Head of caudate nucleus (tissue), 42 donors: Measurements from ENCODE around the gene ZNF263.
A peak's percentile ranks its signal among the peaks of the same experiment; 100 is the strongest.

Source experiments
- DNase-seq, 42 donors: peaks; one replicate each; pipeline versions ENCODE4 v3.0.0 to v3.0.0-alpha.2; 2020 to 2021; ENCODE audit warnings: mixed read lengths in 7 of 42
- intact Hi-C: fragments of 100-400 bp; cut with DNase I; formaldehyde crosslinking; loops from one replicate; pipeline ENCODE4 v1.15.0; 2022

The ZNF263 gene

DNA sequence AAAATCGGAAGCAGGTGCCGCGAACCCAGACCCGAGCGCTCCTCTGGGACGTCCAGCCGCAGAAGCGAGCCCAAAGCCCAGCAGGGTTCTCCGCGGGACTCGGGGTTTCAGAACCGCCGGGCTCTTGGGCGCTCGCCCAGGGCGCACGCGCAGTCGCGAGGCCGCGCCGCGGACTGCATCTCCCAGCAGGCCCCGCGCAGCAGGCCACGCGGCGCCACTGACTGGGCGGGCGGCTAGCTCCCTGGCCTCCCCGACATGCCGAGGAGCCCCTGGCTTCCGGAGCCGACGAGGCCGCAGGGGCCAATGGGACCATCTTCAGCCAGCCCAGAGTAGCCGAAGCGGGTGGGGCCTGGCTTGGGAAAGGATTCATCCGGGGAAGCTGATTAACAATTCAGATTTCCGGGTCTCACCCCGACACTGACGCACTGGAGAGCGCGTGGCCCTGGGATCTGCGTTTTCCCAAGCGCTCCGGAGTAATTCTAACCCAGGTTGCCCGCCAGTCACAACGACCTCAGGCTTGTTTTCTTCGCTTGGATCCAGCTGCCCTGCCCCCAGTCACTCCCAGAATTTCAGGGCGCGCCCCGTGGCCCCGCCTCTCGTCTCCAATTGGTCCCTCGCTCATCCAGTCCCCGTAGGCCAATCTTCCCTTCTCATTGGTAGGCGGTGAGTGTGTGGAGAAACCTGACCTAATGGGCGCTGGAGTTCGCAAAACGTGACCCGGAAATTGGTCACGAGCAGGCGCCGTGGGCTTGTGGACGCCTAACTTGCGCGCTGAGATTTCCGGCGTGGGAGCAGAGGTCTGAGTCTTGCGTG, at the start of gene ZNF263:
Gene ZNF263, plus strand, starts transcription at position 762 of the 813 bp plus-strand sequence. CDS start 328 bp downstream, outside the sequence.
- intact Hi-C loops: loop anchor here (1.0 kb wide), 1 partner anchor 19 kb away; no protein-coding TSS in a partner anchor
- peak; percentile 92 to 99 (median 97) for DNase-seq

DNA sequence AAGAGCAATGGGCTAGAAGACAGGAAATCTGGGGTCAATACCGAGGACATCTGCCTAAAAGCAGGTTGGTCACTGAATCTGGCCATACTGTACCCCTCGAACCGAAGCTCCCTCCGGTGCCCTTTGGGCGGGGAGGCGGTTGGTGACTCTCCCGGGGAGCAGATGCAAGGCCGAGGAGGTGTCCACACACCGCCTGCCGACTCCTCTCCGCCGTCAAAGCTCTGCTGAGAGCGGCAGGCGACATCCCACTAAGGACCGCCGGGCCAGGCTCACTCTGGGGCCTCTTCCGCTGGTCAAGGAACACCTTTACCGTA, 48.8 kb upstream of the ZNF263 start:
- intact Hi-C loops: no loop called here

DNA sequence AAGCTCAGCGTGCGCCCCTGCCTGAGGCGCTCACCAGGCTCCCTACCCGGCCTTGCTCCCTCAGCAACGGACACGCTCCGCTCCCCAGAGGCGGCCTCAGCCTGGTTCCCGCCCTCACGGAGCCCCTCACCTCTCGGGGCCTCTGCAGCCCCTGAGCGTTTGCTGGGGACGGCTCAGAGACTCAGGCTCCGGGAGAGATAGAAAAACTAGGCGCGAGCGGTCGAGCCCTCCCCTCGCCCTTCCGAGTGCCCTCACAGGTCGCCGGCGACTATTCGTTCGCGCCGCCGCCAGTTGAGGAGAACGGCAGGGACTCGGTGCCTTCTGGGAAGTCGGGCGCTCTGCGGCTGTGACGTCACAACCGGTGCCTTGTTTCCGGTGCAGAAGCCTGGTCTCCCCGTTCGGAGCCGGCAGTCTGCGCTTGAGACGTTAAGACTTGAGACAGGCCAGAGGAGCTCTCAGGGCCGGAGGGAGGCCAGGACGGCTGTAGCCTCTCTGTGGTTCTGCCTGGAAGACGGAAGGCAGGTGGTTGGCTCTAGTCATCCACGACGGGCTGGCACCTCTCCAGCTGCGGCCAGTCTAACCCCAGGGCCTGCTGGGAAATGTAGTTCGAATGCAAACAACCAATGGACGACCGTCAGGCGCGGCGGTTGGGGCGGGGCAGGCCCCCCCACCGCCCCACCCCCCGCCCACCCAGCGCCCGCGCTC, 48.3 kb upstream of the ZNF263 start, which contains the start of gene ZNF200:
Gene ZNF200, minus strand, starts transcription at position 302 of the 705 bp plus-strand sequence. CDS start 1,403 bp downstream, outside the sequence.
- DNase-seq: peak; percentile 93 to 98 (median 97)
- intact Hi-C loops: no loop called here

More for the DNA sequence above, 48.8 kb upstream of the ZNF263 start:
- peak in 2 of 42 donors; percentile 2 to 7 for DNase-seq

DNA sequence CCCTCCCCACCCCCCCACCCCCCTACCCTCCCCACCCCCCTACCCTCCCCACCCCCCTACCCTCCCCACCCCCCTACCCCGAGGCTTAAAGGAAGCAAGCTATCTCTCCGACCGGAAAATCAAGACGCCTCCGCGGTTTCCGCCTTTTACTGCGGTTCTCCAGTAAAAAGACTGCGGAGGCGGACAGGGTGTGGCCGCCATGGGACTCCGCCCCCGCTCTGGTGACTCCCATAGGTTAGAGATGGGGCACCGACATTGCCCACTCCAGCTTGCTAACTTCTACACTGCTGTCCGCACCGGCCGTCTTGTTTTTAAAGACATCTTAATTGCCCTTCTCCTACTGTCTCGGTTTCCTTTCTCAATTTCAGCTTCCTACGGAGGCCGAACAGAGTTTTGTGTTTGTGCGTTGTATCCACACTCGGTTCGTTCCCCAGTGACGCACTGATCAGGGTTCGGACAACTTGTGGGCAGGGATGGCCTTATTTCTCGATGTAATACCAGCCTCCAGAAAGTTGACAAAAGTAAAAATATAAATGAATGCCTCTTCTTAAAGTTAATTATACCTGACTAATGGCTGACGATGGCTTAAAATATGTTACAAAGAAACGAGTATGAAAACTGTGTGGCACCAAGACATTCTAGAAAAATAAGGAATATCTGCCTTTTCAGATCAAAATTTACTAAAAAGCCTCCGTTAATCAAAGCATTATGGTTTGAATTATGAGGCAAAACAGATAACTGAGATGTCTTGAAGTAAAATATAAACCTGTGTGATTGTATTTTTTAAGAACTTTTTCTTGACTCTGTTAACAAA, 47.2 kb upstream of the ZNF263 start:
- DNase-seq: peak in 18 of 42 donors; percentile 3 to 62 (median 17)
- intact Hi-C loops: no loop called here

DNA sequence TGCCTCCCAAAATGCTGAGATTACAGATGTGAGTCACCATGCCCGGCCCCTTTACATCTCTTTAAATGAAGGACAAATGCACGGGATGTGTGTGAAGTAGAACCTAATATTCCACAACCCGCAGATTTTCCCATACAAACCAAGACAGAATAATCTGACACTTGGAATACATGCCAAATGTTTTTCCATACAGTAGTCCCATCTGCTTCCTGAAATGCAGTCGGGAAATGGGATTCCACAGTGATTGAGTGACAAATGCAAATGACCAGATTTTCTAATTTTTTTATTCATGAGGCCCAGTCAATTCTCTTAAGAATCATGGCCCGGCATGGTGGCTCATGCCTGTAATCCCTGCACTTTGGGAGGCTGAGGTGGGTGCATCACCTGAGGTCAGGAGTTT, 41.5 kb upstream of the ZNF263 start:
- DNase-seq: no peak
- intact Hi-C loops: no loop called here

DNA sequence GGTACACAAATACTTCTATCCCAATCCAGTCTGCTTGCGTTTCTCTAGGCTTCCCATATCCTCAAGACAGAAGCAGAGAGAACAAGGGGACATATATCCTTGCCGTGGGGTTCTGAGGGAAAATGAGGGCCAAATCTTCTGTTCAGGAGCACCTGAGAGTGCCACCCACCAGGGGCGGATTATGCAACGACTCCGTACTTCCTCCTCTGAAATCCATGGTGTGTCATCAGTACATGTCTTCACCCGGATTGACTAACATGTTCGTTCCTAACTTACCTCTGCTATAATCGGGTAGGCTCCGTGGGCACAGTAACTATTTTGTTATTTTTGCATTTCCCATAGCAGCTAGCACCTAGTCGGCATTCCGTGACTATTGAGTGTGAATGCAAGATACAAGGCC, 40.6 kb upstream of the ZNF263 start:
- intact Hi-C loops: no loop called here

DNA sequence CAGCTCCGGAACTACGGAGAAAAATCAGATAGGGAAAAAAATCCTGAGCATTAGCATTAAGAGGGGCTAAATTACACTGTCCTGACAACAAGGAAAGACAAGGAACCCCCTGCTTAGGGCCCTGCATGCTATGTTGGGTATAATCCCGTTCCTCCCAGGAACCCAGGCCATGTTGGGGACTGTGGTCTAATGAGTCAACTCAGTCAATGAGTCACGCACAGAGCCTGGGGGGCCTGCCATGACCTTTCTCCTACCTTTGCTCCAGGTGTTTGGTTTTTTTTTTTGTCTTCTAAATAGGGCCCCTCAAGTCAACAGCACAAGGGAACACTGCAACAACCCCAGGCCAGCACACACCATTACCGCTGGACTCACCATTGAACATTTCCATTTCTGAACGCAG, 39.4 kb upstream of the ZNF263 start:
- DNase-seq: no peak
- intact Hi-C loops: no loop called here

More for the DNA sequence above, 40.6 kb upstream of the ZNF263 start:
- peak in 33 of 42 donors; percentile 3 to 84 (median 47) for DNase-seq

DNA sequence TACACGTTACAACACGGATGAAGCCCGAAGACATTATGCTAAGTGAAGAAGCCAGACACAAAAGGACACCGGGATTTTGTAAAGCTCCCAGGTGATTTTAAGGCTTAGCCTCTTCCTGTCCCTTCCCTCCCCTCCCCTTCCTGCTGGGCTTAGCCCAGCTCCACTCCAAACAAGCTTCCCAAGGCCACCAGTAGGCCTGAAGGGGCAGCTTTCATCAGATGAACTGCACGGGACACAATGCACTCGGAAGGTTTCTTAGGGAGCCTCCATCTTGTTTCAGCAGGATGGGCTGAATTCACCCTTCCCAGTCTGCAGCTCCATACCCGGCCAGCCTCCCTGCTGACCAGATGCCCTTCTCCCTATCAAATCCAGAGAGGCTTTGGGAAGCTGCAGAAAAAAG, 37.3 kb upstream of the ZNF263 start:
- DNase-seq: no peak
- intact Hi-C loops: no loop called here

DNA sequence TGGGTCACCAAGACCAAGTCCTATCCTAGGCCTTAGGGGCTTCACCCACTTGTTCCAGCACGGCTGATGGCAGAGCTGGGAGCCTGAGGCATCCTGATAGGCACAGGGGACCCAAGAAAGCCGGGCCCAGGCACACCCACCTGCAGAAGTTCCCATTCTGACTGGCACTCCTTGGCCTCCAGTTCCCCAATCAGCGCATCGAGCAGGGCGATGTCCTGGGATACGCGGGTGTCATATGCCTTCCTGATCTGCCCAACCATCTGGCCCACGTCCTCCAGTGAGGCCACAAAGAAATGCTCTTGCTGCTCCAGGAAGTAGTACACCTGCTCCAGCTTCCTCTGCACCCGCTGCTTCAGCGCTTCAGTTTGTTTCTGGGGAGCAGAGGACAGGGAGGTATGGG, 36.4 kb upstream of the ZNF263 start:
- DNase-seq: no peak
- intact Hi-C loops: no loop called here

DNA sequence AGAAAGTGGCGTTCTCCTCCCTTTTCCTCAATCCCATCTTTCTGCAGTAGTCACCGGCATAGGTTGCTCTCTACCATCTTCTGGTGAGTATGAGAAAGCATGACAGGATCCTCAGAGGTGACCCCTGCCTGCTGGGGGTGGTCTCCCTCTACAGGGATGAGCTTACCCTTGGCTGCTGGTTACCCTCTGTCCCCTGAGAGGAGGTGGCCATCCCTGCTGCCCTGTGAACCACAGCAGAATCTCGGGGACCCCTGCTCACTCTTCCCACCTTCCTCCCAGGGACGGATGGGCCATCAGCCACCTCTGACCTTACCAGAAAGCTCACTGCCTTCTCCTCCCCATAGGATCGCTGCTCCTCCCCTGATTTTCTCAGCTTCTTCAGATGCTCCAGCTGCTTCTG, 34.7 kb upstream of the ZNF263 start:
- intact Hi-C loops: no loop called here
- DNase-seq: no peak

DNA sequence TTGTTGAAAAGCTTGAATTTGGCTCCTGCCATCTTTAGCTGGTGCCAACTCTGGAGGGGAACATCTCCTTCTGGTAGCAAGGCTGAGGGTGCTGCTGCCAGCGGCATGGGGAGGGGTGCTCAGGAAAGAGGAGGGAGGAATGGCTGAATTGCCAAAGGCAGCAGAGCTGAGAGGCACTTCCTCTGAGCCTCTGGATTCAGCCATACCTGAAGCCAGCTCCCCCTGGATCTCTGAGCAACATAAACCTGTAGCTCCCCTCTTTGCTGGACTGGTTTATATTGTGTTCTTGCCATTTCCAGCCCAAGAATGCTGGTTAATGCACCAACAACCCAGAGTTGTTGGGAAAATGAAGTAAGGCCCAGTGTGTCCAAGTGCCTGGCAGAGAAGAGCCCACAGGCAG, 34.3 kb upstream of the ZNF263 start:
- intact Hi-C loops: no loop called here
- no peak for DNase-seq

DNA sequence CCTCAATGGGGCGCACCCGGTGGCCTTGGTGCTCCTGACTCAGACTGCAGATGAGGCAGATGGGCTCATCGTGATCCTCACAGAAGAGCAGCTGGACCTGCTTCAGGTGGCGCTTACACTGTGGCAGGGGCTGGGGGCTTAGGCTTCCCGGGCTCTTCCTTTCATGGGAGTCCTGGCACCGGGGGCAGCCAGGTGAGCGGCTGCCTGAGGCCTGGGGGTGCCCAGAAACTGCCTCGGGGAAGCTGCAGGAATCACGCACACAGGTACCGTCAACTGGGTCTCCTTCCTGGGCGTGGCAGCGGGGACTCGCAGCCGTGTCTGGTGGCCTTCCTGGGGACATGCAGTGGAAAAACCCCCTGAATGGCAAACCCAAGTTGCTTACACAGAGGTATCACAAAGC, 33.8 kb upstream of the ZNF263 start:
- DNase-seq: no peak
- intact Hi-C loops: no loop called here

DNA sequence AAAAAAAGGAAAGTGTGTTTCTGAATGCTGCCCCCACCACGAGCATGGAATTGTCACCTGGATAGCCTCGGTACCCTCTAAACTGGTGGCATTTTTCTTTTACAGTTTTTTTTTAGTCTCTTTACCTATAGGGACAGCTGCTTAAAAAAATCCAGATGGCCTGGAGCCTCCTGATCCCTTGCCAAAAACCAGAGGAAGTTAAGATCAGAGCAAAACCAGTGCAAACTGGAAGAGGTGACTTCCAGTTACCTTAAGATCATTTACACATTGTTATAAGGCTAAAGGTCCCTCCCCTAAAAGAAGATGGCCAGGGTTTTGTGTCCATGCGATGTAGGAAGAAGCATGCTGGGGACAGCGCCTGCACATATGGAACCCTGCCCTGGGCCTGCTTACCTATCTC, 30.3 kb upstream of the ZNF263 start:
- no peak for DNase-seq
- intact Hi-C loops: no loop called here

DNA sequence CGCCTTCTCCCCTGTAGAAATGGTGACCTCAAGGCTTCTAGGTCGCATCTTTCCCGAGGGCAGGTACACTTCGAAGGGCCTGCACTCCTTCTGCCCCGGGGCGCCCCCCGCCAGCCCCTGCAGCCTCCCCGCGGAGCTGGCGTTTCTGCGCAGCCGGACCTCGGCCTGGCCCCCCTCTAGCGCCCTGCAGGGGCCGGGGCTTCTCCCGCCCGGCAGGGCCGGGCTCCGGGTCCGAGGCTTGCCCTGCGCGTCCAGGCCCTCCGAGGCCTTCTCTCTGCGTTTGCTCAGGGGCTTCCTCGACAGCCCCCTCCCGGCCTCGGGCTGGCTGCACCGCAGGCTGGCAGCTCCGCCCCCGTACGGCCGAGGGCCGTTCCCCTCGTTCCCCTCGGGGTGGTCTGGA, 29.0 kb upstream of the ZNF263 start:
- DNase-seq: no peak
- intact Hi-C loops: no loop called here

DNA sequence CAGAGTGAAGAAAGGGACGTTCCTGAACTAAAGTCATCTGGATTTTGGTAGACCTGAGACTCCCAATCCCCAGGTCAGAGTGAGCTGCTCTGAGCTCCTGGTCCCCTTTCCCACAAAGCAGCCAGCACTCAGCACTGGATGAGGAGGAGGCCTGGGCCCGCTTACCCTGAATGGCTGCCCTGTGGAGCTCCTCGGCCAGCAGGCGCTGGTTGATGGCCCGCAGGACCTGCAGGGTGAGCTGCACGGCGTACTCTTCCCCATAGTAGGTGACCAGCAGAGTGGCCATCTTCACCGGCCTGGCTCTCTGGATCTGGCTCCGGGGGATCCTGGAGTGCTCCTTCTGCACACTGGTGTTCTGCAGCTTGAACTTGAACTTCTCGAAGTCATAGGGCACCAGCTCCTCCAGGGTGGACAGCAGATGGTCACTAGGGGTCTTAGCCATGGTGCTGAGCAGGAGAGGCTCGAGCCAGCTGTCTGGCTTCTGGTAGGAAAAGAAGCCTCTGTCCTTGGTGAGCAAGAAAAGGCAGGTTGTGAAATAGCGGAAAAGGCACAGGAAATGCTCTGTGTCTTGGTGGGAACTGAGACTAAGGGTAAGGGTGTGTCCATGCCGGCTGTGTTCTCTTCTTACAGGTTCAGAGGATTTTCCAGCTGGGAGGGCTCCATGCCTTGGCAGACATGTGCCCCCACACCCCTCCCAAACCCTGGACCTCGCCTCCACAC, 27.0 kb upstream of the ZNF263 start, which contains the start of gene MEFV:
Gene MEFV, minus strand, starts transcription at position 488 of the 720 bp plus-strand sequence. Its CDS starts 46 bp downstream, at position 442.
- peak in 4 of 42 donors; percentile 11 to 18 (median 14) for DNase-seq
- intact Hi-C loops: no loop called here

DNA sequence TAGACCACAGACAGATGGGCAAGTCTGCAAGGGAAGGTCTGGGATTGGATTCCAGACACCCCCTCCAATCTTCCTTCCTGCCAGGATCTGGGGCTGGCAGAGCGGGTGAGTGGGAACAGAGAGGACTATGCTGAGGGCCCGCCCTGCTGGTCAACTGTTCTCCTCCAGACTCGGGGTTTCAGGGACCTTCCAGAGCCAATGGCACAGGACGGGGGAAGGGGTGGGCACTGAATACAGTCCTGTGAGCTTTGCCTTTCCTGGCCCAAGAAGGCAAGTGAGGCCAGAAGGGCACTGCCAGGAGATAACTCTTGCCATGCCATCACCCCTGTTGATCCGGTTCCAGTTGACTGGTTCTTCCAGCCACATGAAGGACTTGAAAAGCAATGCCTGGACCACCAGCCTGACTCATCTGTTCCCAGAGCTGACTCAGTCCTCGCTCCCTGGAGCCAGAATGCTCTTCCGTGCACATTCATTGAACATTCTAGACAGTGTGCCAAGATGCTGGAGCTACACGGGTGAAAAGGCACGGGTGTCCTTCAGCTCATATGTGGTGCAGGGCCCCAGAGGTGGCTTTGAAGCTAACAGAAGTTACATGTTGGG, 26.3 kb upstream of the ZNF263 start:
- DNase-seq: no peak
- intact Hi-C loops: no loop called here

DNA sequence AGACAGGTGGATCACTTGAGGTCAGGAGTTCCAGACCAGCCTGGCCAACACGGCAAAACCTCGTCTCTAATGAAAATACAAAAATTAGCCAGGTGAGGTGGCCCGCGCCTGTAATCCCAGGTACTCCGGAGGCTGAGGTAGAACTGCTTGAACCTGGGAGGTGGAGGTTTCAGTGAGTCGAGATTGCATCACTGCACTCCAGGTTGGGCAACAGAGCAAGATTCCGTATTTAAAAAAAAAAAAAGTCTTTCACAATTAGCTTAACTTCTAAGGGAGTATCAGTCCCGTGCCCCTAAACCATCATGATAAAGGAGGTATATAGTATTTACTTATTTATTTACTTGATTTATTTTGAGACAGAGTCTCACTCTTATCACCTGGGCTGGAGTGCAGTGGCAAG, 23.5 kb upstream of the ZNF263 start:
- intact Hi-C loops: loop anchor here (10.0 kb wide), 1 partner anchor 195 kb away; no protein-coding TSS in a partner anchor
- no peak for DNase-seq

DNA sequence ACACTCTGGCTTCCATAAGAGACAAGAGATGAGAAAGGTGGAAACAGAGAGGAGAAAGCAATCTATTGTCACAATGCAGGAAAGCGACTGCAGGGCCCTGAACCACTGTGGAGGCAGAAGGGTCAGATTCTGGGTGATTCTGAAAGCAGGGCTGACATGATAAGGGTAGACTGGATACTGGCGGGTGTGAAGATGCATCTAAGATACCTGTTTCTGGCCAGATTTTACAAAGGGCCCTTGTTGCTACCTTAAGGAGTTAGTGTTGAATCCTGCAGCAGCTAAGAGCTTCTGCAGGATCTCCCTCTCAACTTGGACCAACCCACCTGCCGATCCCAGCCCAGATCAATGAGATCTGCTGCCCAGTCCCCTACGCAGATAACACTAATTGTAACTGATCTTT, 20.8 kb upstream of the ZNF263 start:
- intact Hi-C loops: loop anchor here (10.0 kb wide), 1 partner anchor 192 kb away; no protein-coding TSS in a partner anchor
- DNase-seq: no peak
